NB4 (cell line): ENCODE data around the gene CAMK2A.

ENCODE experiments used
- MYC ChIP-seq: IDR thresholded peaks from 2 replicates; pipeline ENCODE4 v1.6.1; 2011; ENCODE audit warnings: low read depth, low read length
- POLR2A ChIP-seq: IDR thresholded peaks from 2 replicates; pipeline ENCODE4 v1.6.1; 2011; ENCODE audit warnings: mild to moderate bottlenecking; ENCODE audit not compliant: insufficient read length; ENCODE audit errors: extremely low read depth
- TF ChIP-seq, protein P1 (sequence below): IDR thresholded peaks from one replicate; pipeline ENCODE4 v1.5.1; 2012; ENCODE audit warnings: low read depth, low read length

DNA sequence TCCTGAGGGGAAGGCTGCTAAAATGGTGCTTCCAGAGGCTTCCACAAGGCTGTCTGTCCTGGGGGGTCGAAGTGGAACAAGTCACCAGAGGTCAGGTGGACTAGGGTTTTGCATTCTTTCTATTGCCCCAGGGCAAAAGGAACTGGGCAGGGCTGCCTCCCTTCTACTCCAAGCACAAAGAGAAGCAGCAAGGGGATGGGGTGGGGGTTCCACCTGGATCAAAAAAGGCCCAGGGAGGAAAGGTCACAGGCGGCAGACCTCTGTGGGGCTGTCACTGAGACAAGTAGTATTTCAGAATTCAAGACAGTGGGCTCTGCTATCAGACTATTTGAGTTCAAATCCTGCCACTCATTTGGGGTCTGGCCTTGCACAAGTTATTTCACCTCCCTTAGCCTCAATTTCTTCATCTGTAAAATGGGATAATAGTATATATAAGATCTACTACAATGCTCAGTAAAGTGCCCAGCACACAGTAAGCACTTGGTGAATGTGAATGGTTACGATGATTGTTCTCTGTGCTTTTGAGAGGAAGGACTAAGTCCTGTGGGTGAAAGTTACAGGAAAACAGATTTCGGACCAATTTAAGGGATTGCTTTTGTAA lies 15.0 kb upstream of the CAMK2A start:
- TF ChIP-seq, protein P1, sequence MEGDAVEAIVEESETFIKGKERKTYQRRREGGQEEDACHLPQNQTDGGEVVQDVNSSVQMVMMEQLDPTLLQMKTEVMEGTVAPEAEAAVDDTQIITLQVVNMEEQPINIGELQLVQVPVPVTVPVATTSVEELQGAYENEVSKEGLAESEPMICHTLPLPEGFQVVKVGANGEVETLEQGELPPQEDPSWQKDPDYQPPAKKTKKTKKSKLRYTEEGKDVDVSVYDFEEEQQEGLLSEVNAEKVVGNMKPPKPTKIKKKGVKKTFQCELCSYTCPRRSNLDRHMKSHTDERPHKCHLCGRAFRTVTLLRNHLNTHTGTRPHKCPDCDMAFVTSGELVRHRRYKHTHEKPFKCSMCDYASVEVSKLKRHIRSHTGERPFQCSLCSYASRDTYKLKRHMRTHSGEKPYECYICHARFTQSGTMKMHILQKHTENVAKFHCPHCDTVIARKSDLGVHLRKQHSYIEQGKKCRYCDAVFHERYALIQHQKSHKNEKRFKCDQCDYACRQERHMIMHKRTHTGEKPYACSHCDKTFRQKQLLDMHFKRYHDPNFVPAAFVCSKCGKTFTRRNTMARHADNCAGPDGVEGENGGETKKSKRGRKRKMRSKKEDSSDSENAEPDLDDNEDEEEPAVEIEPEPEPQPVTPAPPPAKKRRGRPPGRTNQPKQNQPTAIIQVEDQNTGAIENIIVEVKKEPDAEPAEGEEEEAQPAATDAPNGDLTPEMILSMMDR: no peak
- TF ChIP-seq MYC: no peak
- TF ChIP-seq POLR2A: no peak
